Measurements from ENCODE around the gene CD28.

The CD28 gene

DNA sequence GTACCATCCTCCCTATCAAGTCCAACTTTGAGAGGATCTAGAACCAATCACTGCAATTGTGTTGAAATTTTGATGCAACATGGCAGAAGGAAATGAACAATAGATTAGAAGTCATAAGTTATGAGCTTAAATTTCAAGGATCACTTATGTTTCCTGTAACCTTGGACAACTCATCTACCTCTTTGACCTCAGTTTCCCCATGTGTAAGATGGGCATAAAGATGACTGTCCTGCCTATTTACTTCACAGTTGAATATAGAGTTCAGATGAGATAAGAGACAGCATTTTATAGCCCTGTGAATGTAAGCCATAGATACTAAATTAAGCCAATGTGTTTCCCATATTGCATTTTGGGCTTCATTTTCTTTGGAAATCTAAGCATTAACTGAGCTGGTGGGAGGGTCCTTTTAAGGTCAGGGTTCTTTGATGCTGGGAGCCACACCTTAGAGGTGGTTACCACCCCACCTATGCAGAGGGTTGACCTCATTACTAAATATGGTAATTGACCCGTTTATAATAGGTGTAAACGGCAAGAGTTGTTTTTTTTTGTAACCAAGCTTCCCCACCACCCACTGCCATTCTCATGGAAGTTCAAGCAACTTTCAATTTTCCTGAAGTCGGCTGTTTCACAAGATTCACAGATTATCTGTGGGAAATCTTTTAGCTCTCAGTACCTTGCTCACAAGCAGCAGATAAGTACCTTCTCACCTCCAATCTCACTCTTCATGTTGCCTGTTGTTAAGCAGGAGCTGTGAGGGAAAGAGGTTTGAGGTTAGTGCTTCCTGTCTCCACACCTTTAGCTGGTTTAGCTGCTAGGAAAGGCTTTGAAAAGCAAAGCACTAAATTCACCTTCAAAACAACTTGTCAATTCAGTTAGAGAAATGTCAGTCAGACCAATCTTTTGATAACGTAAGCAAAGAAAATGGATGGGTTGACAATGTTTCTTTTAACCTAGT is 13.3 kb downstream of the CD28 start:
- peak; percentile 83 for DNase-seq

DNA sequence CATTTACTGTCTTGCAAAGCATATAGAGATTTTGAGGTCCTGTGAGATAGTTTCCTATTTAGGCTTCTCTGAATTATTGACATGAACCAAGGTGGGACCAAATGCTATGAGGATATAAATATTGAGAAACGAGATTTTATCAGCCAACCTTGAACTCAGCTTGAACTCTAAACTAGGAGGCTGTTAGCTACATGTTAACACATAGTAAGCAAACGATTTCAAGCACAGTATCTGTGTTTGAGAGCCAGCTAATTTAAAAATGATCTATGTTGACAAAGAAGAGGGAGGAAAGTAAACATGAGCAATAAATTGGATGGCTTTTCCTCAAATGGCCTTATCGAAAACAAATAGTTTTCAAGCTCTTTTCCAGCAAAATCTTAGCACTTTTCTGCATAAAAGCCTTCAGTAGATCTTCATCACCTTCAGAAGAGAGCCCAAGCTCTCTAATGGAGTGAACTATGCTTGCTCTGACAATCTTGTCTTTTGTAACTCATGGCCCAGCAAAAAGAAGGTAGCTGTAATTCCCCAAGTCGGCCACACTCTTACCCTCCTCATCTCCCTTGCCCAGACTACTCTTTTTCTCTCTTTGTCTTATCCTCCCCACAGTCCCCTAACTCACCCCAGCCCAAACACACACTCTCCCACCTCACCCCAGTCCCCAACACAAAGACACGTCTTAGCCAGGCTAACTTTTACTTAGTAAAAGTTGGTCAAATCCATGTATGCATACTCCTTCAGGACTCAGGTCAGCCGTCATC is 14.7 kb downstream of the CD28 start:
- DNase-seq, result peak; percentile 35

GRCh38 chr2:203721781-203722300 is 15.4 kb downstream of the CD28 start:
- DNase-seq, result no peak

DNA sequence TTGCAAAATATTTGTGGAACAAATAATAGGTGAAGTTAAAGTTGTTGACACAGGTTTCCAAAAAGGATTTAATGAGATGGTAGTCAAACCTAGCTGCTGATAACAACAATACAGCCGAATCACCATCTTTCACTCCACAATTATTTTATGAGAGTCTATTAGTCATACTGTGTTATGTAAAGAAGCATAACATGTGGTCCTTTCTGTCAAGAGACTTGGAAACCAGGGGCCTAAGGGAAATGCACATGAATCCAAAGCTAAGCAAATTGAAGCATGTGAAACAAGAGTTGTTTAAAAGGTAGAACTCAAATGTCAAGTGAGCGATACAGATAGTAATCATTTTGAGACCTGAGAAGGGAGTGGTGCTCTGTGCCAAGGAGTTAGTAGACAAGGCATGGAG is 16.0 kb downstream of the CD28 start:
- DNase-seq, result no peak

- DNase-seq, result no peak
Observed at GRCh38 chr2:203728321-203728720, 21.9 kb downstream of the CD28 start.

DNA sequence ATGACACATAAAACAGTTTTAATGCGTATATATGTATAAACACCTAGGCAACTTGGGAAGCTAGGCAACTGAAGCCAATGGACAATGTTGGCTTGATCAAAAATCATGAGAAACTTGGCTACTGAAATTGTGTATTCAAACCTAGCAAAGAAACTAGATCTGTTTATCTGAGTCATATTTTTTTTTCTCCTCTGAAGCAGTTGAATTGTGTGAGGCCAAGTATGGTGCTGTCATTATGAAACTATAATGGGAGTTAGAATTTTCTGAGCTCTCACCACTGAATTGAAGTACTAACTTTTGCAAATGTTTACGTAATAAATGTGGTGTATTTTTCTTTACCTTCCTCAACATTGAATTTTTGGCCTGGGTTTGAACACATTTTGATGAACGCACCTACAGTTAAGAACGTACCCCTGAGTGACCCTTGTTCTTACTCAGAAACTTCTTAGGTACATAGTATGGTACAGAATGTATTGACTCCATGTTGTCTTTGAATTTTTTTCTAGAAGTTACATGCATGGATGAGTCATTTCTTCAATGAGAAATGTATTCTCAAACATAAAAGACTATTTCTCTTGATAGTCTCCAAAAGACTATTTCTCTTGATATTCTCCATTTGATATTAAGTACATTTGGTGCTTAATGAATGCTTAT is 23.8 kb downstream of the CD28 start:
- DNase-seq, result no peak

DNA sequence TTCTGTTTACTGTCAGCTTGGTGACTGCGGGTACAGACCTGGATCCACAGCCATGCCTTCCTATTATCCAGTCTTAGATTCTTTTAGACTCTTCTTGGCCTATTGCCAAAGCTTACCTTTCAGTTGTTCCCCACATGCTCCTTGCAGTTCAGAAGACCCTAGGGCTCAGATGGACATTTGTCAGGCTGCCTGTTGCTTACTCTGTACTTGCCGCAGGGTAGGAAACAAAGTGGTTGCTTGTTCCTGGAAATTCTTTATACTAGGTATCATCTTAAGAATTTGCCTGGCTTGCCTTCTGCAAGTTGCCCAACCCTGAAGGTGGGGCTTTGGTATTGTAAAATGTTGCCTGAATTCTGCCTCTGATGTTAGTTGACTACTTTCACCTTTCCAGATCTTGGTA is 24.4 kb downstream of the CD28 start:
- DNase-seq, result no peak

GRCh38 chr2:203732092-203732952 is 25.9 kb downstream of the CD28 start:
- no peak for DNase-seq

GRCh38 chr2:203732953-203733510 is 26.6 kb downstream of the CD28 start:
- DNase-seq, result no peak

DNA sequence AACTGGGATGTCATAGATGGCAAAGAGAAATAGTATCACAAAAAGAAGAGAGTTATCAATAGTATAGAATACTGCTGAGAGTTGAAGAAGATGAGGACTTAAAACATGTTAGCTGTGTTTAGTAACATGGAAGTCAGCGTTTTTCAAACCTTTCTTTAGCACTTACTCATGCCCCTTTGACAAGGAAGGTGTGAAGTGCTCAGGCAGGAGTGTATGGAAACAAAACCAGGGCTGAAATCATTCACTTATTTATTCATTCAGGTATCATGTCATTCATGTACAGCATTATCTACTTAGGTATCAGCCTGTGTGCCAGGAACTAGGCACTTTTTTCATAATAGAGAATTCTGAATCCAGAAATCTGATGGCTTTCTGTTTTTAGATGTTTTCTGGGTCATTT is 27.2 kb downstream of the CD28 start:
- no peak for DNase-seq

DNA sequence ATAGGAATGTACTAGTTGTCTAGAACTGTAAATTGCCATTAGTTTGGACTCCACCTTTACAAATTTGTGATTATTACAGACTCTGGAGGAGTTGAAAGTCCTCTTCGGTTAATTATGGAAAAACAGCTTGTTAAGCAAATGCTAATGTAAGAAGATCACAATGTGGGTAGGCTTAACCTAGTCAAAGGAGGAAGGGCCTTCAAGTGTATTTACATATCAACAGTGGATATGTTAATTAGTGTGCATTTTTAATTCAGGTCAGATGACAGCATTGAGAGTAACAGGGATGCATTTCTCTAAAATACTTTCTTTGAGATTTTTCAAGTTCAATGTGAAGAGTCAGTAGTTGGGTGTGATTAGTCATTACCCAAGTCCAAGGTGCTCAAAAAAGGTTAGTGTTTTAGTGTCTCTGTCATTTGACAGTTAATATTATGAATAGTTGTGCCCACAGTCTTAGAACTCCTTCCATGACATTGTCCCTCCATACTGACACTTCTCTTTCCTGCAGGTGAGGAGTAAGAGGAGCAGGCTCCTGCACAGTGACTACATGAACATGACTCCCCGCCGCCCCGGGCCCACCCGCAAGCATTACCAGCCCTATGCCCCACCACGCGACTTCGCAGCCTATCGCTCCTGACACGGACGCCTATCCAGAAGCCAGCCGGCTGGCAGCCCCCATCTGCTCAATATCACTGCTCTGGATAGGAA is 28.0 kb downstream of the CD28 start:
- DNase-seq, result no peak

- no peak for DNase-seq
Observed at GRCh38 chr2:203737360-203737759, 30.9 kb downstream of the CD28 start.

GRCh38 chr2:203739351-203739750 is 32.9 kb downstream of the CD28 start:
- DNase-seq, result no peak

GRCh38 chr2:203740871-203741281 is 34.4 kb downstream of the CD28 start:
- peak; percentile 80 for DNase-seq

DNA sequence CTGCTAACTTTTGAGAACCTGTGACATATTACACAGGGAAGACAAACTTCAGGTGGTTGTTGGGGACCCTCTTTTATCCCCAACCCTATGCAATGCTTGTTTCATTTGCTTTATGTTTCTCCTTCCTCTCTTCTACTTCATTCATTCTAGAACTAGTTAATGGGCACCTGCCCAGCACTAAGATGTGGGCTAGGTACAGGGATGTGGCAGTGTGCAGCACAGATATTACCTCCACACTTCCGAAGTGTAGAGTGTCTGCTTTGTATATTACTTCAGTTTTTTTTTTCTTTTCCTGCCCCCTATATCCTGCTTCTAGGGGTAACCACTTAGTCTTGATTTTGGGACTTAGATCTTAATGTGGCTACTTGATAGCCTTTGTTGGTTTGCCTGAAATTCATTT is 35.1 kb downstream of the CD28 start:
- DNase-seq, result no peak

DNA sequence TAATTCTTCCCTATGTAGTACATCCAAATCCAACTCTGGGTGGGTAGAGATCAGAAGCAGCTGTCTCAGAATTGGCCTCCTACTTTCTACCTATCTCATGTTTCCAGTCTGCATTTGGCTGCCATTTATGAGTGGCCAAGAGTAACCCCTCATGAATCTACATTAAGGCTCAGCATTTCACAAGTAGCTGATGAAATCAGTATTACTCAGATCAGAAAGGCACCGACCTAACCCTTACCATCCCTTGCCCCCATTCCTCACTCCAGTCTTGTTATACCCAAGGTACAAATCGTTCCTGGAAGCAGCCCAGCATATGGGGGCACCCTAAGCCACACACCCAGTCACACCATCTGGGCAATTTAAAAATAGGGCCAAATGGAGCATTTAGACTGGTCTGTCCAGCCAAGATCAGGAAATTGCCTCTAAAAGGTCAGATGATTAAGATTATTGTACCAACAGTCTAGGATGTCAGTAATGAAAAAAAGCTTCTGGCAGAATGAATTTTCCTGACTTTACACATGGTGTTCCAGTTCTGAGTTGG is 37.1 kb downstream of the CD28 start:
- DNase-seq, result no peak

- no peak for DNase-seq
Observed at GRCh38 chr2:203744091-203744490, 37.7 kb downstream of the CD28 start.

DNA sequence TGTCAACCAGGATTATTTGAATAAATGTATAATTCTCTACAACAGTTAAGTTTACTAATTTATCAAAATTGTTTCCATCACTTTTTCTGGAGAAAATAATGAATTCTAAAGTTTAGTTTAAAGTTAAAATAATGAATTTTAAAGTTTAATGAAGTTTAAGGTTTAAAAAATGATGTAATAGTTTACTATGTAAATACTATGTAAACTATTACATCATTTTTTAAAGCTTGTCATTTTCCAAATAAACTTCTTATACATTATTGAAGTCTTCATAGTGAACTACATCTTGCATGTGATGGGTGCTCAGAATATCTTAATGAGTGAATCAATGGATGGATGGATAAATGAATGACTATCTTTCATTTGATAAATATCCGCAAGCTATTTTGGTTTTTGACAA is 38.8 kb downstream of the CD28 start:
- DNase-seq, result no peak

DNA sequence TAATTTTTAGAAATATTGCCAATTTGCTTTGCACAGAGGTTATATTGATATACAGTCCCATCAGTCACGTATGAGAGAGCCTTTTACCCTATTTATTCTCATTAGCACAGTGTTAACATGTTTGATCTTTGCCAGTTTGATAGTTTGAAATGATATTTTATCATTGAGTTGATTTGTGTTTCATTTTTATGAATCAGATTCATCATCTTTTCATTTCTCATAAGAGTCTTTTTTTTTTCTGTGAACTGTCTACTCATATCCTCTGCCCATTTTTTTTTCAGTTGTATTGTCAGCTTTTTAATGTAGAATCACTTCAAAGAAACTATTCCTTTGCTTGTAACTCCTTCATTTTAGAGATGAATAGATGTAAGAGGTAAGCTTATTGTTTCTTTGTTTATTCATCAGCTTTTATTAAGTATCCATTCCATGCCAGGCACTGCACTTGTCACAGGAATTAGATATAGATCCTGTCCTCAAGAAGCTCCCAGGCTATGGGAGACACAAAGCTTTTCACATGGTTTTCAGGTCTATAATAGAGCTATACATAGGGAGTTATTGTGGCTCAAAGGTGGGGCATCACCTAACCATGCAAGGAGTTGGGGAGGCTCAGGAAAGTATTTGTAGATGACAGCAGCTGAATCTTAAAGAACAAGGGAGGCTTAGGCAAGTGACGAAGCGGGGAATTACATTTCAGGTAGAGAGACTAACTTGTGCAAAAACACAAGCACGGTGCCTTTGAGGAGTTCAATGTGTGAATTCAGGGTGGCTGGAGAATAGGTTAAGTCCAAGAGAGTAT is 42.1 kb downstream of the CD28 start:
- no peak for DNase-seq

Measured in CD4-positive, alpha-beta T cell treated with Interleukin-21 for 1 hour (primary cell).